Measurements from ENCODE around the gene BDH2. TPM values are rescaled to one million over a fixed set of nuclear protein-coding genes. Genes with fewer than 3 reads are reported as not detected.

The BDH2 gene
- total and polyA plus RNA-seq, 2 experiments from 2014 or later: 86.4 to 137 TPM

GRCh38 chr4:103074744-103075434 is 24.7 kb downstream of the BDH2 start:
- H2AFZ ChIP-seq: no peak overlapping the region
- TF ChIP-seq EZH2 (IDR thresholded peaks at IDR 0.05; ENCODE audit: borderline replicate concordance): no peak
- DNase-seq (ENCODE audit: low spot score): no peak
- no peaks in the 10 kb centered on the region for H4K20me1 ChIP-seq (ENCODE audit: insufficient read depth, poor library complexity, severe bottlenecking)
- WGBS (ENCODE audit: low lambda C conversion rate, missing lambda C conversion rate): 85% methylated on average over 9 of the region's 9 CpGs
- peaks cover 16% of the 10 kb centered on the region for H3K79me2 ChIP-seq
- no peaks in the 10 kb centered on the region for H3K9me3 ChIP-seq (ENCODE audit: low read depth)
- no peaks in the 10 kb centered on the region for H3K9me2 ChIP-seq (replicated peaks; ENCODE audit: insufficient read depth)
- H3K27ac ChIP-seq: peak overlapping the region; percentile 93
- H3K4me2 ChIP-seq: peak overlapping the region; percentile 88
- H3K27me3 ChIP-seq: no peaks in the 10 kb centered on the region
- no peak overlapping the region for H3K4me3 ChIP-seq
- H3K4me1 ChIP-seq (ENCODE audit: insufficient read depth): peaks cover 9% of the 10 kb centered on the region
- H3K36me3 ChIP-seq (replicated peaks; ENCODE audit: insufficient read depth, low read depth): no peaks in the 10 kb centered on the region

- H3K9me3 ChIP-seq (ENCODE audit: low read depth): no peaks in the 10 kb centered on the region
- TF ChIP-seq EZH2phosphoT487 (IDR thresholded peaks at IDR 0.05; ENCODE audit: low read depth, severe bottlenecking, unreplicated experiment) (no peak), CTCF (IDR thresholded peaks at IDR 0.05; ENCODE audit: poor library complexity) (no peak), EZH2 (IDR thresholded peaks at IDR 0.05; ENCODE audit: borderline replicate concordance) (no peak)
- H3K27ac ChIP-seq: no peak overlapping the region
- H3K4me2 ChIP-seq: no peak overlapping the region
- WGBS (ENCODE audit: low lambda C conversion rate, missing lambda C conversion rate): 97% methylated on average over 2 of the region's 2 CpGs
- H3K36me3 ChIP-seq (replicated peaks; ENCODE audit: insufficient read depth, low read depth): no peaks in the 10 kb centered on the region
- H4K20me1 ChIP-seq (ENCODE audit: insufficient read depth, poor library complexity, severe bottlenecking): no peaks in the 10 kb centered on the region
- peaks cover 9% of the 10 kb centered on the region for H3K4me1 ChIP-seq (ENCODE audit: insufficient read depth)
- H3K4me3 ChIP-seq: no peak overlapping the region
- H3K79me2 ChIP-seq: peaks cover 16% of the 10 kb centered on the region
- no peaks in the 10 kb centered on the region for H3K27me3 ChIP-seq
- no peaks in the 10 kb centered on the region for H3K9me2 ChIP-seq (replicated peaks; ENCODE audit: insufficient read depth)
- DNase-seq (ENCODE audit: low spot score): no peak
- no peak overlapping the region for H2AFZ ChIP-seq
These were observed 25.7 kb downstream of the BDH2 start for GRCh38 chr4:103073792-103074438.

GRCh38 chr4:103067841-103068547 is 31.6 kb downstream of the BDH2 start:
- TF ChIP-seq EZH2phosphoT487 (IDR thresholded peaks at IDR 0.05; ENCODE audit: low read depth, severe bottlenecking, unreplicated experiment): no peak
- TF ChIP-seq CTCF (IDR thresholded peaks at IDR 0.05; ENCODE audit: poor library complexity): no peak
- TF ChIP-seq EZH2 (IDR thresholded peaks at IDR 0.05; ENCODE audit: borderline replicate concordance): no peak
- Histone ChIP-seq H3K9me2 (replicated peaks; ENCODE audit: insufficient read depth) (no peaks in the 10 kb centered on the region), H3K4me3 (no peak overlapping the region), H3K79me2 (peaks cover 5% of the 10 kb centered on the region), H3K9me3 (ENCODE audit: low read depth) (no peaks in the 10 kb centered on the region), H4K20me1 (ENCODE audit: insufficient read depth, poor library complexity, severe bottlenecking) (no peaks in the 10 kb centered on the region), H3K36me3 (replicated peaks; ENCODE audit: insufficient read depth, low read depth) (no peaks in the 10 kb centered on the region), H3K27me3 (no peaks in the 10 kb centered on the region), H3K4me1 (ENCODE audit: insufficient read depth) (no peaks in the 10 kb centered on the region), H2AFZ (no peak overlapping the region), H3K4me2 (no peak overlapping the region), H3K27ac (no peak overlapping the region)
- WGBS (ENCODE audit: low lambda C conversion rate, missing lambda C conversion rate): 88% methylated on average over 2 of the region's 2 CpGs
- no peak for DNase-seq (ENCODE audit: low spot score)
